ACC112 (cell line): ENCODE data around the gene FAM25G.

ENCODE experiments used
- H2AFZ ChIP-seq: fragments of 200-600 bp; sonication (generic); one replicate; pipeline ENCODE4 v1.6.0; 2017; ENCODE audit warnings: antibody characterized with exemption, low read length; ENCODE audit not compliant: unreplicated experiment
- H3K27ac ChIP-seq: fragments of 200-600 bp; sonication (generic); 2 replicates; pipeline ENCODE4 v1.5.1; 2014; ENCODE audit warnings: low read depth, mild to moderate bottlenecking, antibody characterized with exemption, low read length, moderate library complexity
- H3K27me3 ChIP-seq: fragments of 200-600 bp; sonication (generic); 2 replicates; pipeline ENCODE4 v1.6.1; 2014; ENCODE audit warnings: mild to moderate bottlenecking, antibody characterized with exemption, low read length, moderate library complexity, mixed read lengths; ENCODE audit not compliant: insufficient read depth
- H3K36me3 ChIP-seq: fragments of 200-600 bp; sonication (generic); 2 replicates; pipeline ENCODE4 v1.6.1; 2016; ENCODE audit warnings: mild to moderate bottlenecking, antibody characterized with exemption, low read length, moderate library complexity, mixed read lengths; ENCODE audit not compliant: insufficient read depth
- H3K4me1 ChIP-seq: fragments of 200-600 bp; sonication (generic); one replicate; pipeline ENCODE4 v1.6.1; 2016; ENCODE audit warnings: low read length, mixed read lengths; ENCODE audit not compliant: insufficient read depth, unreplicated experiment, control insufficient read depth
- H3K4me3 ChIP-seq: fragments of 200-600 bp; sonication (generic); 2 replicates; pipeline ENCODE4 v1.5.1; 2014; ENCODE audit warnings: mild to moderate bottlenecking, low read depth, low read length
- H3K79me2 ChIP-seq: fragments of 200-600 bp; sonication (generic); one replicate; pipeline ENCODE4 v1.6.0; 2016; ENCODE audit warnings: low read length; ENCODE audit not compliant: control insufficient read depth, unreplicated experiment, insufficient read depth

FAM25G gene

GRCh38 chr10:47454008-47454779, 37.3 kb downstream of the FAM25G start:
- Histone ChIP-seq H3K27me3 (no peaks in the 10 kb centered on the region), H3K4me3 (no peak overlapping the region), H3K4me1 (peaks cover 12% of the 10 kb centered on the region), H2AFZ (no peak overlapping the region), H3K79me2 (no peaks in the 10 kb centered on the region), H3K27ac (no peak overlapping the region), H3K36me3 (no peaks in the 10 kb centered on the region)

- H3K79me2 ChIP-seq, result no peaks in the 10 kb centered on the region
These were observed 38.1 kb downstream of the FAM25G start for GRCh38 chr10:47453141-47454007.

GRCh38 chr10:47452495-47453140, 38.9 kb downstream of the FAM25G start:
- H3K27ac ChIP-seq, result no peak overlapping the region
- no peaks in the 10 kb centered on the region for H3K4me1 ChIP-seq
- H3K27me3 ChIP-seq, result no peaks in the 10 kb centered on the region

More at GRCh38 chr10:47453141-47454007, 38.1 kb downstream of the FAM25G start:
- no peak overlapping the region for H3K4me3 ChIP-seq
- peaks cover 5% of the 10 kb centered on the region for H3K4me1 ChIP-seq
- H3K36me3 ChIP-seq, result no peaks in the 10 kb centered on the region
- no peak overlapping the region for H2AFZ ChIP-seq
- H3K27ac ChIP-seq, result no peak overlapping the region
- H3K27me3 ChIP-seq, result no peaks in the 10 kb centered on the region

GRCh38 chr10:47451998-47452494, 39.5 kb downstream of the FAM25G start:
- Histone ChIP-seq H2AFZ (no peak overlapping the region), H3K36me3 (no peaks in the 10 kb centered on the region), H3K4me3 (no peak overlapping the region), H3K4me1 (no peaks in the 10 kb centered on the region), H3K27ac (no peak overlapping the region), H3K79me2 (no peaks in the 10 kb centered on the region), H3K27me3 (no peaks in the 10 kb centered on the region)

More at GRCh38 chr10:47452495-47453140, 38.9 kb downstream of the FAM25G start:
- H3K79me2 ChIP-seq, result no peaks in the 10 kb centered on the region
- no peak overlapping the region for H2AFZ ChIP-seq
- H3K4me3 ChIP-seq, result no peak overlapping the region
- H3K36me3 ChIP-seq, result no peaks in the 10 kb centered on the region

- H3K4me1 ChIP-seq, result no peaks in the 10 kb centered on the region
- no peak overlapping the region for H3K4me3 ChIP-seq
- H3K36me3 ChIP-seq, result no peaks in the 10 kb centered on the region
- H3K79me2 ChIP-seq, result no peaks in the 10 kb centered on the region
- H3K27me3 ChIP-seq, result no peaks in the 10 kb centered on the region
- H2AFZ ChIP-seq, result no peak overlapping the region
- no peak overlapping the region for H3K27ac ChIP-seq
These were observed 40.1 kb downstream of the FAM25G start for GRCh38 chr10:47451273-47451997.

DNA sequence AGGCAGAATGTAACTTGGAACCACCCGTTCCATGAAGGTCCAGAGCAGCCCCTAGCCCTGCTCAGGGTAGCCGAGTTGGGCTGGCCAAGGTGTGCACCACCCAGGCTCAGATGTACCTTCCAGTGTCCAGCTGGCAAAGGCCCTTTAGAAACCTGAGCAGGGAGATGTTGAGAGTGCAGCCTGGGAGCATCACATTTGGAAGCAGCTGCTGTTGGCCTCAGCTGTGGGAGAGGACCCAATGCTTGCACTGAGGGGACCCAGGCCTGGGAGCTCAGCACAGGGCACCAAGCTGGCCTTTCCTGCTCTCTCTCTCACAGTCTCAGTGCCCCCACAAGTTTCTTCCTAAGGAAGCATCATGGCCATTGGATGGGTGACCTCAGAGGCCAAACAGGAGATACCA, 41.1 kb downstream of the FAM25G start:
- H2AFZ ChIP-seq, result no peak overlapping the region
- H3K27me3 ChIP-seq, result no peaks in the 10 kb centered on the region
- no peak overlapping the region for H3K27ac ChIP-seq
- H3K4me1 ChIP-seq, result no peaks in the 10 kb centered on the region
- no peaks in the 10 kb centered on the region for H3K79me2 ChIP-seq
- H3K4me3 ChIP-seq, result no peak overlapping the region
- no peaks in the 10 kb centered on the region for H3K36me3 ChIP-seq

- H3K79me2 ChIP-seq, result no peaks in the 10 kb centered on the region
- no peaks in the 10 kb centered on the region for H3K36me3 ChIP-seq
- H3K4me3 ChIP-seq, result no peak overlapping the region
- no peaks in the 10 kb centered on the region for H3K4me1 ChIP-seq
- no peak overlapping the region for H2AFZ ChIP-seq
- no peaks in the 10 kb centered on the region for H3K27me3 ChIP-seq
- no peak overlapping the region for H3K27ac ChIP-seq
These were observed 41.5 kb downstream of the FAM25G start for GRCh38 chr10:47449979-47450378.

- no peaks in the 10 kb centered on the region for H3K79me2 ChIP-seq
- no peaks in the 10 kb centered on the region for H3K27me3 ChIP-seq
- H3K4me3 ChIP-seq, result no peak overlapping the region
- no peaks in the 10 kb centered on the region for H3K4me1 ChIP-seq
- H3K36me3 ChIP-seq, result no peaks in the 10 kb centered on the region
- H3K27ac ChIP-seq, result no peak overlapping the region
- H2AFZ ChIP-seq, result no peak overlapping the region
These were observed 42.2 kb downstream of the FAM25G start for GRCh38 chr10:47449102-47449978.

GRCh38 chr10:47447705-47448104, 43.8 kb downstream of the FAM25G start:
- no peak overlapping the region for H3K27ac ChIP-seq
- no peaks in the 10 kb centered on the region for H3K4me1 ChIP-seq
- no peaks in the 10 kb centered on the region for H3K27me3 ChIP-seq

More at GRCh38 chr10:47447705-47448104, 43.8 kb downstream of the FAM25G start:
- Histone ChIP-seq H3K4me3 (no peak overlapping the region), H3K36me3 (no peaks in the 10 kb centered on the region), H3K79me2 (no peaks in the 10 kb centered on the region), H2AFZ (no peak overlapping the region)
